ENCODE data around the gene BMI1.

The BMI1 gene

DNA sequence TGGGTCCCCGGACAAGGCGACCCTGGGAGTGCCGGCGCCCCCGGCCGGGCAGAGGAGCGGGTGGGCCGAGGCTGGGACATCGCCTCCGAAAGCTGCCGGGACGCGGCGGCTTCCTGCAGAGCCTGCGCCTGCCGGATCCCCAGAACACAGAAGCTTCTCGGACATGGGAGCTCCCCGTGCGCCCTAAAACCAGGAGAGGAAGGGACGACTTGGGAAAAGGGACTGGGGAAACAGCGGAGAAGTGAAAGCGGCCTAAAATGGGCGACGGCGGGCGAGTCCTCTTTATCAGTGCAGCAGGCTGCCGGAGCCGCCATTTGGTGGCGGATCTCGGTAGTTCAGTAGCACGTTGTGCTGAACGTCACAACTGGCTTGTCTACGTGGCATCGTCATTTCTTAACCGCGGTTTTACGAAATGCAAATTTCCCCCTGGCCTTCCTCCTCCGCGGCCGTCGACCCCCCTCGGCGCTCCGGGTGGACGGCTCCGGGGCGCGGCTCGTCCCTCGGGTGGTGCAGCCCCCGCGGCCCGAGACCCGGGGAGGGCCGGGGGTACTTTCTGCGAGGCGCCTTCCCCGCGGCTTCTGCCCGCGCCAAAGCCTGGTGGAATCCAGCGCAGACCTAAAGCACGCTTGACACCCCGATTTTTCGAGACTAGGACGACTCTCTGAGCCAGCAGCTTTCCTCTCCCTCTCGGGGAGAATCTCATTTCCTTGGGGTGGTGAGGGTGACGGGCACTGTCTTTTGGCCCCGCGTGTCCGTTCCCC lies 14.5 kb downstream of the BMI1 start:
- Histone ChIP-seq H3K9me3 (ENCODE audit: low read length) (peaks cover 14% of the 10 kb centered on the region), H2AFZ (ENCODE audit: low read depth, low read length) (peak overlapping the region; percentile 72), H3K27me3 (ENCODE audit: insufficient read depth, low read length) (peaks cover 22% of the 10 kb centered on the region), H3K4me3 (ENCODE audit: low read length) (no peak overlapping the region), H3K4me1 (ENCODE audit: insufficient read depth, low read length) (peaks cover 4% of the 10 kb centered on the region), H3K36me3 (ENCODE audit: insufficient read depth, low read length) (peaks cover 10% of the 10 kb centered on the region)

DNA sequence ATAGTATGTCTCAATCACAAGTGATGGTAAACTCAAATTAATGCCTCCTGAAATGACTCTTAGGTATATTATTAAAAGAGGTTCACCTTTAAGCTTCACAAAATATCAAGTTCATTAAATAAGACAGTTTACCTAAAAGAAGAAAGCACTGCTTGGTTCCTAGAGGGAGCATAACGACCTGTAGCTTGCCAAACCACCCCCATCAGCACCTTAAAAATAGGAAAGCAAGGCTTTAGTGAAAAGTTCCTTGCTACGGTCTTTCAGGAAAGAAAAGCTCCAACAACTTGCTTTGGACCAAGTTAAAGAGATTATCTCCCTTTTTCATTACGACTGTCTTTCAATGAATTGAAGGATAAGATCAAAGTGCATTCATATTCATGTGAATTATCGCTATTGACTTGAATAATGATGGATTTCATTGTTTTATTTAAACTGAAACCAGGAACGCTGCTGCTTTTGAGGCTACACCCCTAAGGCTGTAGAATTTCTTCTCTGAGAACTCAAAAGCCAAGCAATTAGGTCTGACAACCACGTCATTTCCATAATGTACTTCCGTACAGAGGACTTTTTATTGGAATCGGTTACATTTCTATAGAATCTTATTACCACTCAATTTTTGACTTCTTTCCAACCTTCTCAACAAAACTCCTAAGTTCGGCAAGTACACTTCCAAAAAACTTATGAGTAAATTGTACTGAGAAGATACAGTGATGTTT lies 17.4 kb downstream of the BMI1 start:
- Histone ChIP-seq H3K4me3 (ENCODE audit: low read length) (no peak overlapping the region), H3K4me1 (ENCODE audit: insufficient read depth, low read length) (peaks cover 12% of the 10 kb centered on the region), H3K9me3 (ENCODE audit: low read length) (peaks cover 14% of the 10 kb centered on the region), H2AFZ (ENCODE audit: low read depth, low read length) (no peak overlapping the region), H3K36me3 (ENCODE audit: insufficient read depth, low read length) (peaks cover 3% of the 10 kb centered on the region), H3K27me3 (ENCODE audit: insufficient read depth, low read length) (peaks cover 40% of the 10 kb centered on the region)

DNA sequence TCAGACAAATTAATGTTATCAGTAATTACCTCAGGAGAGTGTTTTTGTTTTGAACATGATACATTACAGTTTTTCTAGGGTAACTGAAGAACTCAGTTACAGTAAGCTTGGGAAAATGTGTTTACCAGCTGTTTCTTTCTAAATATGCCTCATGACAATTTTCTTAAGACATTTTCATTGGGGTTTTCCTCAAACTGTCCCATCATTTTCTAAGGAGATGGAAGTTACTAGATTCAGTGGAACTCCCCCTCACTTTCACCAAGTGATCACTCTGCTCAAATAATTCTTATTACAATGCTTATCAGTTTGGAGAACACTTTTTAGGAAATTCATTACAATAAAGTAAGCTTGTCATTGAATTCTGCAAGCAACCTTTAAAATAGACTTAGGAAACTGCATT lies 18.0 kb downstream of the BMI1 start:
- no peaks in the 10 kb centered on the region for H3K36me3 ChIP-seq (ENCODE audit: insufficient read depth, low read length)
- peaks cover 12% of the 10 kb centered on the region for H3K4me1 ChIP-seq (ENCODE audit: insufficient read depth, low read length)

DNA sequence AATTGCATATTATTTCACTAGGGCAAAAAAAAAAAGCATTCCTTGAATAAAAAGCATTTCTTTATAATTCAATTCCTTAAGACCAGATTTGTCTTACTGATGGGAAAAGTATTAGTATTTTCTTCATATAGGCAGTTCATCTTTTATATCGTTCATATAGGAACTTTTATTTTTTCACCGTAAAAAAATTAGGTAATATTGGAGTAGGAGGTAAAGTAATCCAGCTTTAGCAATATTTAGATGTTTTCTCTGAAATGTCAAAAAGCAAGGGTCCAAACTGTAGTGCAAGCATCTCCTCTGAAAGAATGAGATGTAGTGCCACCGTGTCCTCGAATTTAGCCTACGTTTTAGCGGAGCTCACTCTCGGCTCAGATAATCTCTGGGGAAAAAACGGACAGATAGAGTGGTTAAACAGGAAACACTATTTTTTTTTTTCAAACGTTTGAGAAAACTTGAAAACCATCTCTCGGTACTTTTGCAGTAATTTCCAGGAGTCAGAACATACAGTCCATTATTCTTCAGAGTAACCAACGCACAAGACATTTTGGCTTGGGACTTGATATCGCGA lies 18.9 kb downstream of the BMI1 start:
- H2AFZ ChIP-seq (ENCODE audit: low read depth, low read length), result peak overlapping the region; percentile 93
- no peaks in the 10 kb centered on the region for H3K36me3 ChIP-seq (ENCODE audit: insufficient read depth, low read length)
- peaks cover 55% of the 10 kb centered on the region for H3K27me3 ChIP-seq (ENCODE audit: insufficient read depth, low read length)
- peaks cover 8% of the 10 kb centered on the region for H3K9me3 ChIP-seq (ENCODE audit: low read length)
- H3K4me3 ChIP-seq (ENCODE audit: low read length), result peak overlapping the region; percentile 78
- peaks cover 12% of the 10 kb centered on the region for H3K4me1 ChIP-seq (ENCODE audit: insufficient read depth, low read length)

More for the DNA sequence above, 18.0 kb downstream of the BMI1 start:
- Histone ChIP-seq H2AFZ (ENCODE audit: low read depth, low read length) (no peak overlapping the region), H3K27me3 (ENCODE audit: insufficient read depth, low read length) (peaks cover 46% of the 10 kb centered on the region), H3K4me3 (ENCODE audit: low read length) (no peak overlapping the region), H3K9me3 (ENCODE audit: low read length) (peaks cover 12% of the 10 kb centered on the region)

DNA sequence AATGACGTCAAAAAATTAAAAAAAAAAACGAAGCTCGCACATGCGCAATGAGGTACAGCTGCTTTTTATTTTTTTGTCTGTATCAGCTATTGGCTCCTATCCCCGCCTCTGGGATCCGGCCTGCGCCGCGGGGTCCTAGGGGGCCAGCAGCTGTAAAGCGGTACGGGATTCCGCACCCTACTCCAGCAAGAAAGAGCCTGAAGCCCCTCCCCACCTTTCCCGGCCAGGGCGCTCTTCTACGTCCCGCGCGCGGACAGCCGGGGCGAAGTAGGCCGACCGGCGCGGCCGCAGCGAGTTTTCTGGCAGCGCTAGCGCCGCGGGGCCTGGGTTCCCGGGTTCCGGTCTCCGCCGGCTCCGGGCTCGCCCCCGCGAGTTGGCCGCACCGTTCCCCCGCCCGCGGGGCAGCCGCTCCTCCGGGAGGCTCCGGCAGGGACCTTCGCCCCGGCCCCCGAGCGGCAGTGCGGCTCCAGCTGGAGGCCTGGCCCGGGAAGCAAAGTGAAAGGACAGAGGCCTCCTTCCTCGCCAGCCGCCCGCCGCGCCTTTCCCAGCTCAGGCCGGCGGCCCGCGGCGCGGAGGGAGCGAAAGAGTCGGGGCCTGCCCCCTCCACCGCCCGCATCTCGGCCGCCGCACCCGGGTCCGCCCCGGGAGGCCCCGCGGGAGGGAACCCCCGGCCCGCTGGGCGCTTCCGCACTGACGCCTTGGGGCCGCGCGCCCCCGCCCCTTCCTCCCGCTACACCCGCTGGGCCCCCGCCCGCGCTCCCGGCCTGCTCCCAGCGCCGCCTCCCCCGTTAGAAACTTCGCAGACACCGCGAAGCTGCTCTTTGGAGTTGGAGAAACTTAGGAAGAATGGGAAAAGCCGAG lies 19.7 kb downstream of the BMI1 start:
- H2AFZ ChIP-seq (ENCODE audit: low read depth, low read length), result peak overlapping the region; percentile 93
- peaks cover 62% of the 10 kb centered on the region for H3K27me3 ChIP-seq (ENCODE audit: insufficient read depth, low read length)
- H3K9me3 ChIP-seq (ENCODE audit: low read length), result peaks cover 3% of the 10 kb centered on the region
- peaks cover 12% of the 10 kb centered on the region for H3K4me1 ChIP-seq (ENCODE audit: insufficient read depth, low read length)
- H3K36me3 ChIP-seq (ENCODE audit: insufficient read depth, low read length), result no peaks in the 10 kb centered on the region
- peak overlapping the region; percentile 78 for H3K4me3 ChIP-seq (ENCODE audit: low read length)

DNA sequence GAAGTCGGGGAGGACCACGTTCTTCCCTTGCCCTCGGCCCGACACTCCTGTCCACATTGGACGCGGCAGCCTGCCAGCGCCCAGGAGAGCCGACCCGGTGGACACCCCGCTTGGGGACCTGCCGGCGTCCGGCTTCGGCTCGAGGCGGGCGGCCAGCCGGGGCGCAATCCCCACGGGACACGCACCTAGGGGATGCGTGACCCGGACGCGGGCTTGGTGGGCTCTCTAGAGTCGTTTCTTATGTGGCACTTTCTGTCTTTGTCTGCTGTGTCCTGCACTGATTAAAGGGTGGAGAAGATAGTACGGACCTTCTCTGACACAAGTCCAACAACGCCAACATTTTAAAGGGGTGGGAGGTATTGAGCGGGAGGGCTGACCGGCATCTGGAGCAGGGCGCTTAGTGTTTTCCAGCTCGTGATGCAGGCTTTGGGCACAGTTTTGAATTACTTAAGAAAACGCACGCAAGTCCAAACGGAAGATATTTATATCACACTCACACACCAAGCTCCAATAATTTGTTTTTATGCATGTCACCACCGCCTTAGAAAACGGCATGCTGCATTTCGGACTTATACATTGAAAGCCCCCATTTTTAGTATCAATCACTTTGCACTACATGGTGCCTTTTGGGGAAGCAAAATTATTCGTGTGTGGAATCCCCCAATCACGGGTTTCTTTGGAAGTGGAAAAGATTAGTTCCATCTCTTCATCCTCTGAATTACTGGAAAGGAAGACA lies 20.5 kb downstream of the BMI1 start:
- H3K27me3 ChIP-seq (ENCODE audit: insufficient read depth, low read length), result peaks cover 70% of the 10 kb centered on the region
- H3K4me3 ChIP-seq (ENCODE audit: low read length), result peak overlapping the region; percentile 78
- H3K9me3 ChIP-seq (ENCODE audit: low read length), result peaks cover 4% of the 10 kb centered on the region

DNA sequence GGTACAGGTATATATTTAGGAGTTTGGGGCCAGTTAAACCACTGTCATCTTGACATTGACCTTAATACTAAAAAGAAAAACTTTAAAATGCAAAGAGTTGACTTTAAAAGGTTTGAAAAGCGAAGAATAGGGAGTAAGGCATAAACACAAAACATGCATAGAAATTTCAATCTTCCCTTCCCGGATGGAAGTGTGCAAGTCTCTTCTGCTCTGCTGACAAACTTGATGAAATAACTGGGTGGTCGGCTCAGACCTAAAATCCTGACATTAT lies 21.0 kb downstream of the BMI1 start:
- peaks cover 4% of the 10 kb centered on the region for H3K9me3 ChIP-seq (ENCODE audit: low read length)
- no peak overlapping the region for H2AFZ ChIP-seq (ENCODE audit: low read depth, low read length)
- H3K27me3 ChIP-seq (ENCODE audit: insufficient read depth, low read length), result peaks cover 74% of the 10 kb centered on the region
- peak overlapping the region; percentile 78 for H3K4me3 ChIP-seq (ENCODE audit: low read length)
- H3K4me1 ChIP-seq (ENCODE audit: insufficient read depth, low read length), result peaks cover 12% of the 10 kb centered on the region
- H3K36me3 ChIP-seq (ENCODE audit: insufficient read depth, low read length), result no peaks in the 10 kb centered on the region

More for the DNA sequence above, 20.5 kb downstream of the BMI1 start:
- Histone ChIP-seq H3K4me1 (ENCODE audit: insufficient read depth, low read length) (peaks cover 12% of the 10 kb centered on the region), H3K36me3 (ENCODE audit: insufficient read depth, low read length) (no peaks in the 10 kb centered on the region), H2AFZ (ENCODE audit: low read depth, low read length) (peak overlapping the region; percentile 93)

DNA sequence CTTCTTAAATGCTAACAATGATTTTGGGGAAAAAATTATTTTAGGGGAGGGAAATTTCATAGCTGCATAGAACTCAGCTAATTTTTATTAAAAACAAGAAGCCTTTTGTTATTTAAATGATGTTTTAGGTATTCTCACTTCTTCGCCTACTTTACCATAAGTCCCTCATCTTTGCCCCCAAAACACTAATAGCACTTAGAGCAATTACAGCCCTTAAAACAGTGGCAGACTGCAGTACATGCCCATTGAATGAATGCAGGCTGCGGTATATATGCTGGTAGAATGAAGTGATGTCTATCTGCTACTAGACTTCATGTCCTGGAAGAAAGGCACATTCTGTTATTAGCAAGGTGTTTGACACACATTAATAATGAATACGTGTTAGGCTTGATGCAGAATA lies 21.5 kb downstream of the BMI1 start:
- Histone ChIP-seq H3K4me3 (ENCODE audit: low read length) (no peak overlapping the region), H3K36me3 (ENCODE audit: insufficient read depth, low read length) (no peaks in the 10 kb centered on the region), H2AFZ (ENCODE audit: low read depth, low read length) (no peak overlapping the region), H3K4me1 (ENCODE audit: insufficient read depth, low read length) (peaks cover 12% of the 10 kb centered on the region), H3K9me3 (ENCODE audit: low read length) (peaks cover 4% of the 10 kb centered on the region), H3K27me3 (ENCODE audit: insufficient read depth, low read length) (peaks cover 78% of the 10 kb centered on the region)

DNA sequence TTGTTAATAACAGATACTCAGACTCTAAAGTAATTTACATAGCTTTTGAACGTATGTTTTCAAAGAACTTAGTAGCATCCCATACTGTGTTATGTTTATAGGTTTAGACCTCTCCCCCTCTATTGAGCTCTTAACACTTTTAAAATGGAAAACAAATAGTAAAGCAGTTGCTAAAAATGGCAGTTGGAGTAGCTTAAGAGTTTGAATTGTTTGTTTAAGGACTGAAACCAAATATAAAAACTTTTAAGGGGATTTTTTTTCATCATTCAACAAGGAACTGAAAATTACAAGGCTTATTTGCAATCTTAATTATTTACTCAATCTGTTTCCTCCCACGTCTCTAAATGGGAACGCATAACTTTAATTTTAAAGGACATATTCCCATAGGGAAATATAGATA lies 22.8 kb downstream of the BMI1 start:
- H3K4me3 ChIP-seq (ENCODE audit: low read length), result no peak overlapping the region
- no peak overlapping the region for H2AFZ ChIP-seq (ENCODE audit: low read depth, low read length)
- H3K4me1 ChIP-seq (ENCODE audit: insufficient read depth, low read length), result peaks cover 12% of the 10 kb centered on the region
- H3K36me3 ChIP-seq (ENCODE audit: insufficient read depth, low read length), result no peaks in the 10 kb centered on the region
- H3K9me3 ChIP-seq (ENCODE audit: low read length), result peaks cover 4% of the 10 kb centered on the region
- H3K27me3 ChIP-seq (ENCODE audit: insufficient read depth, low read length), result peaks cover 68% of the 10 kb centered on the region

DNA sequence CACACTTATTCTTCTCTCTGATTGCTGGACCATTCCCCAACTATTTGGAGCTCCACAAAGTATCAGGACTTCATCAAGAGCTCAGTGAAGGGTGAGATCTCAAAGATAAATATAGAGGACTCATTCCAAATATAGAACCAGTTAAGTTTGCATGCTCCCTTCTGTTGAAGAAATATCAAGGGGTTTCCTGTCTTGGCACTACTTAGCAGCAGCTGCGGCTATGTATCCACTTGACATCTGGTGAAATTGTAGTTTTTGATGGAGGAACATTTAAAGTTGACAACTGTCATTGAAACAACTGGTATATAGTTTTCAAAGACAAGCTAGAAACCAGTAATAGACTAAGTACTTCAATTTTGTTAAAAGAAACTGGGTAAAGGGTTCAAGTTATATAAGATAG lies 23.4 kb downstream of the BMI1 start:
- Histone ChIP-seq H3K4me3 (ENCODE audit: low read length) (no peak overlapping the region), H3K4me1 (ENCODE audit: insufficient read depth, low read length) (peaks cover 12% of the 10 kb centered on the region), H3K27me3 (ENCODE audit: insufficient read depth, low read length) (peaks cover 63% of the 10 kb centered on the region), H2AFZ (ENCODE audit: low read depth, low read length) (no peak overlapping the region), H3K36me3 (ENCODE audit: insufficient read depth, low read length) (no peaks in the 10 kb centered on the region), H3K9me3 (ENCODE audit: low read length) (peaks cover 4% of the 10 kb centered on the region)

DNA sequence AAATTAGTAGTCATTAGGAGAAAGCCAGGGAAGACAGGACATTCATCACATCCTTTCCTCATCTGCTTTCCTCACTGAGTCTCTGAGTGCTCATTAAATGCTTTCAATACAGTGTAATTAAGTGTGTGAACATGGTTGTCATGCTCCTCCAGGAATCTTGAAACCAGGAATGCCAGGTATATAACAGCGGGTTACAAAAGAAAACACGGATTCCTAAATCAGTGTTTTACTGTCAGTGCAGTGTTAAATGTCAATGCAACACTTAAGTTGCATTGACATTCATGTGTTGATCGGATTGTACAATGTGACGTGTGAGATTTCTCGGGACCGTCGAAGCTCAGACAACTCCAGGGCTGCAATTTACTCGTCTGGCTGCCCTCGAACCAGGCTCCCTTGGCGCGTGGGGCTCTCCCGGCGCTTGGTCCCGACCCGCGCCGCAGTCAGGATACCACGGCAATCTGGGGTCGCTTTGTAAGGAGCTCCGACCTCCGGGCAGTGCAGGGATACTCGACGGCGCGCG lies 23.9 kb downstream of the BMI1 start:
- H3K36me3 ChIP-seq (ENCODE audit: insufficient read depth, low read length), result no peaks in the 10 kb centered on the region
- peaks cover 65% of the 10 kb centered on the region for H3K27me3 ChIP-seq (ENCODE audit: insufficient read depth, low read length)
- H3K4me1 ChIP-seq (ENCODE audit: insufficient read depth, low read length), result peaks cover 10% of the 10 kb centered on the region
- H3K9me3 ChIP-seq (ENCODE audit: low read length), result peaks cover 4% of the 10 kb centered on the region
- H3K4me3 ChIP-seq (ENCODE audit: low read length), result peak overlapping the region; percentile 17
- H2AFZ ChIP-seq (ENCODE audit: low read depth, low read length), result peak overlapping the region; percentile 34

Data from neuron (in vitro differentiated cells).